SHP77 treated with DMSO at 0.1 percent for 48 hours (cell line): Measurements from ENCODE around the gene BAG5.

ENCODE experiments used
- DNase-seq: peaks from one replicate; lab custom pipeline; 2025; lab: John Stamatoyannopoulos, UW

The BAG5 gene

DNA sequence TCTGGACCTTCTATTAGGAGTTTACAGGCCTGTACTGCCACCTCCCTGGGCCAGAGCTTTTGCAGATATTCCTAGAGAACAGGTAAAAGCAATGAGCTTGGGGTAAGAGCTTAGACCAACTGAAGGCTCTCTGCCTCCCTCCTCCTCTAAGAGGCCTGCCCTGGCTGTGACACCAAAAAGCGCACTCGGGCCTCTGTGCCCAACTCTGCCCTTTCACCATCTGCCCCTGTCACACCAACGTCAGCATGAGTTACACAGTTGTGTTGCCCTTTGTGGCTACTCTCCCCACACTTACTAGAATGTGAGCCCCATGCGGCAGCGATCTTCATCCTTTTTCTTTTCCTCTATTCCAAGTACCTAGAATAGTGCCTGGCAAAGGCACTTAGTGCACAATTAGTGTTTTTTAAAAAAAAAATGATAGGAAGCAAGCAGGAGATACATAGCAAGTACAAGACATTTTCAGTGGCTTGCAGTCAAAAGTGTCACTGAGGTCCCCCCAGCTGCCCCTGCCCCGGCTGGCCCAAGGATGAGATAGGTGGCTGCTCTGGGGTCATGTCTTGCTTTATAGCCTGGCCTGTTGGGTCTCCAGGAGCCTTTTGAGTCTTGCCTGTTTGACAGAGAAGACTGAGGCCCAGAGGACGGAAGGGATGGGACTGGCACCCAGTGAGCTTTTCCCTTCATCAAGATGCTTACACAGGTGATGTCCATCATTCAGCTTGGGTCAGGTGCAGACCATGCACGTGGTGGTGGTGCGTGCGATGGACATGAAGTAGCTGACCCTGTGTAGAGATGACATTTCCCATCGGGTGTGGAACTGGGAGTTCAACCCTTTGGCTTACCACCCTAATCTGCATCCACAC lies 52.4 kb downstream of the BAG5 start:
- no peak for DNase-seq

DNA sequence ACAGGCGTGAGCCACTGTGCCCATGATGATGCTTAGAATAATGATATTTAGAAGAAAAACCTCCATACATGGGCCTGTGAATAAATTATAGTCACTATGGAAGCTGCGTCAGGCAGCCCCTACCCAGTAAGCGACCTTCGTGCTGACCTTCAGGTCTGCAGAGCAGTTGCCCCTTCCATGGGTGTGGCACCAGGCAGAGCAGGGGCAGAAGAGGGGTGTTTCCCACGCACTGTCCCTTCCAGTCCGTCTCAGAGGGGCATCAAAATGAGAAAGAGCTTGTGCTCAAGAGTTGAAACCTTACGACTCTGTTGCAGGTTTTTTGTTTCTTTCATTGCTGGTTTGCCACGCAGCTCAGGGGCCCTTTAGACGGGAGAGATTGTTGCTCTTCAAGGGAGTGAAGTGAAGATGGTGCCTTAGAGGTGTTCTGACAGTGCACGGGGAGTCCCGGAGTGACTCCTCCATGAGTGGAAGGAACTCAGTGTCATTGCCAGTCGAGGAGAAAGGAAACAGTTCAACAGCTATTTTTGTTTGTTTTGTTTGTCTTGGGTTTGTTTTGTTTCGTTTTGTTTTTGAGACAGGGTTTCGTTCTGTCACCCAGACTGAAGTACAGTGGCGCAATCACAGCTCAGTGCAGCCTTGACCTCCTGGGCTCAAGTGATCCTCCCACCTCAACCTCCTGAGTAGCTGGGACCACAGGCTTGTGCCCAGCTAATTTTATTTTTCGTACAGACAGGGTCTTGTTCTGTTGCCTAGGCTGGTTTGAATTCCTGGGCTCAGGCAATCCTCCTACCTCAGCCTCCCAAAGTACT lies 53.7 kb downstream of the BAG5 start:
- no peak for DNase-seq

DNA sequence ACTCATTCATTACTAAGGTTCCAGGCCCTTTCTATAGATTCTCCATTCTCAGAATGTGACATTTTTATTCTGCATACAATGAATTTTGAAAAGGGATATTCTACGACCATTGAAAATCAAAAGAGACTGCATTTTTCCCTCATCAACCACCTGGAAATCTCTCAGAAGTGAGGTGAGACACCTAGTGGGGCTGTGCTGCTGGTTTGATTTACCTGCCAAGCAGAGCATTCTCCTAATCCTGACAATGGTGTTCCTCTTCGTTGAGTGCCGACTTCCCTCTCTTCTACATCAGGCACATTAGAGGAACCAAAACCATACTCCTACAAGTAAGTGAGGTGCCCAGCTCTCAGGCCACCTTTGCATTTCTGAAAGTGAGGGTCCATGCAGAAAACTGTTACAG lies 54.7 kb downstream of the BAG5 start:
- DNase-seq: no peak
